Psoas muscle (tissue), 8 donors: ENCODE results near the gene MGLL. TPM values are rescaled to one million over a fixed set of nuclear protein-coding genes. Genes with fewer than 3 reads are reported as not detected.

ENCODE experiments used
- ATAC-seq, 4 donors: fragments of 200-7000 bp; cut with Tn5 transposase; one replicate each; pipeline ENCODE4 v1.9.1; 2020; ENCODE audit warnings: moderate library complexity in 3 of 4, mild to moderate bottlenecking in 2 of 4
- DNase-seq, 2 donors: peaks; one replicate each; pipeline ENCODE4 v3.0.0-alpha.2; 2020
- H3K27ac ChIP-seq: fragments of 200-600 bp; one replicate; pipeline ENCODE4 v1.8.0; 2022
- H3K27me3 ChIP-seq, 3 donors: fragments of 200-600 bp in 1 of 3; one replicate each; pipeline versions ENCODE4 v1.6.1 to v1.8.0; 2013 to 2022; ENCODE audit warnings: low read length in 2 of 3, mild to moderate bottlenecking in 2 of 3, moderate library complexity in 1 of 3; ENCODE audit not compliant: insufficient read depth in 3 of 3
- H3K36me3 ChIP-seq, 2 donors: fragments of 200-600 bp in 1 of 2; one replicate each; pipeline versions ENCODE4 v1.6.1 to v1.8.0; 2013 to 2022; ENCODE audit warnings: low read depth in 1 of 2, mild to moderate bottlenecking in 1 of 2, moderate library complexity in 1 of 2; ENCODE audit not compliant: insufficient read depth in 1 of 2
- H3K4me1 ChIP-seq: fragments of 200-600 bp; one replicate; pipeline ENCODE4 v1.8.0; 2022
- H3K4me3 ChIP-seq: fragments of 200-600 bp; one replicate; pipeline ENCODE4 v1.8.0; 2022; ENCODE audit warnings: mild to moderate bottlenecking
- H3K9me3 ChIP-seq: fragments of 200-600 bp; one replicate; pipeline ENCODE4 v1.8.0; 2022
- WGBS, 3 donors: extraction: QIAGEN DNeasy Blood & Tissue Kit; methylation state at CpG; one replicate each; pipeline versions ENCODE4 v1.1.6 to v1.1.7; 2013; 5-methylcytosine and 5-hydroxymethylcytosine counted together
- intact Hi-C, 2 donors: fragments of 100-400 bp; cut with DNase I; formaldehyde crosslinking; loops; one replicate each; pipeline versions ENCODE4 v1.11.0 to v1.14.2; 2022
- polyA plus RNA-seq, 3 donors: library from polyadenylated mRNA; stranded (reverse); fragments of 200-250 nt; gene quantifications; one replicate each; pipeline ENCODE4 v1.2.3, GENCODE V29; 2013
- total RNA-seq, 4 donors: library from RNA; stranded (reverse); fragmentation: NEBNext Ultra II Directional in 2 of 4; extraction: Animal tissue kit (Norgen Biotek cat#: 25700) in 2 of 4; gene quantifications; one replicate each; pipeline versions ENCODE4 v1.2.1 to v1.2.4, GENCODE V29; 2021 to 2023
- TF ChIP-seq, protein P1 (sequence below): fragments of 200-600 bp; IDR thresholded peaks from one replicate; pipeline ENCODE4 v1.8.0; 2022; ENCODE audit warnings: antibody characterized with exemption
- donor health status: healthy with polysubstance abuse.
- donor health status: DM: no; HTN: no; CAD: no; lungs with moderate emphysema.
- donor health status: Bipolar disorder and iron deficiency.
- donor health status: healthy.
- donor health status: DM: yes; HTN: yes; CAD: no.
- donor health status: DM: no; HTN: no; CAD: no.
- donor health status: DM: no; HTN: no; CAD: no.
- donor health status: DM: yes; HTN: yes; CAD: no.

MGLL gene
- total and polyA plus RNA-seq, 7 donors = 32.8 to 85.6 (median 63.0) TPM

DNA sequence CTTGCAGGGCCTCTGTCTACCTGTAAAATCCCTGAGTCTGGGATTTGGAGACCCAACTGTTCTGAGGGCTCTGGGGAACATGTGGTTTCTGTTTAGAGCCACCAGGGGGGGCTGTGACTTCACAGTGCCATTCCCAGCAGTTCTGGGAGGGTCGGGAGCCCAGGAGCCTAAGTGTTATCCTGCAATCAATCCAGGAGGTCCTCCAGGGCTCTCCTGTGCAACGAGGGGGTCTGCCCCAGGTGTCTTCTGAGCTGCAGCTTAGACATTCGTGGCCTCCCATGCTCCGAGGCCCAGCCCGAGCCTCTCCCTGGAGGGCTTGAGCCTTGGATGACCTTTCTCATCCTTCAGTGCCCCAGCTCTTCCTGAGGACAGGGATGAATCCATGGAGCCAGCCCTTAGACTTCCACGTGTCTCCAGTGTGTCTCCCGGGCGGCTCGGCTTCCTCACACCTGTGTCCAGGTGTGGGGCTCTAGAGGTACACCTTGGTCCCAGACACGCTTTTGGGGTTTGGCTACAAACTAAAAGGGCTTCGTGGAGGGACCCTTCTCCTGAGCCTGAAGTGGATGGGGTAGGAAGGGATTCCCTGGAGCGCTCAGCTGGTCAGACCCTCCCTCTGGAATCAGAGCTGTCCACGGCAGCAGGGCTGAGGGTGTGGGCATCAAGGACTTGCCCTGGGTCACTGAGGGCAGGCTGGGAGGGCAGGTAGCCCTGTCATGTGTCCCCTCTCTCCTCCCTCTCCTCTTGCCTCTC is 169.9 kb downstream of the MGLL start:
- Histone ChIP-seq H3K4me3 (no peak overlapping the region), H3K36me3 (no peaks in the 10 kb centered on the region)
- 54 to 62% (median 55%) methylated on average over 13 of the region's 13 CpGs for WGBS, 3 donors

DNA sequence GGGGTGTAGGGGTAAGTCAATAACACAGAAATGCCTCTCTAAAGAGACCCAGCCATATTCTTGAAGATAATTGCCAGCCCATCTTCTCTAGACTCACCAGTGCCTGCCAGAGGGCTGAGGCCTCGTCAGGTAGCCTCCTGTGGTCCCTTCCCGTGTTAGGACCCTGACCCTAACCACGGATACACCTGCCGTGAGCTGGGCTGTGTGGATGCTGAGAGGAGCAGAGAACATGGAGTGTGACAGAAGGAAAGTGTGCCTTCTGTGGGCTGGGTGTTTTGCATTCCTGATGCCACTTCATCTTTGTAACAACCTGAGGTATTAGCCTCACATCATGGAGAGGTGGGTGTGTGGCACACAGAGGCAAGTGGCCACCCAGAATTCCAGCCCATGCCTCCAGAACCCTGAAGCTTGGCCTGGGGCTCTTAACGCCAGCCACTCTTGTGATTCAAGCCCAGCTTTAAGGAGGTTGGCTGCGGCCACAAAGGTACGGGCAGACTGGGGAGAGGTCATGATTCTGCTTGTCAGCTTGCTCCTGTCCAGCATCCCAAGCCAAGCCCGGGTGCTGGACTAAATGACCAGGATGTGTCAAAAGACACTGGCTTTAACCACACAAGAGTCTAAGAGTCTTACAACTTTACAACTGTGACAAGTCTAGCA is 170.7 kb downstream of the MGLL start:
- Histone ChIP-seq H3K4me1 (no peaks in the 10 kb centered on the region), H3K27ac (no peak overlapping the region), H3K36me3 (no peaks in the 10 kb centered on the region), H3K27me3 (no peaks in the 10 kb centered on the region), H3K4me3 (no peak overlapping the region), H3K9me3 (no peaks in the 10 kb centered on the region)
- no peak for DNase-seq
- TF ChIP-seq, protein P1, sequence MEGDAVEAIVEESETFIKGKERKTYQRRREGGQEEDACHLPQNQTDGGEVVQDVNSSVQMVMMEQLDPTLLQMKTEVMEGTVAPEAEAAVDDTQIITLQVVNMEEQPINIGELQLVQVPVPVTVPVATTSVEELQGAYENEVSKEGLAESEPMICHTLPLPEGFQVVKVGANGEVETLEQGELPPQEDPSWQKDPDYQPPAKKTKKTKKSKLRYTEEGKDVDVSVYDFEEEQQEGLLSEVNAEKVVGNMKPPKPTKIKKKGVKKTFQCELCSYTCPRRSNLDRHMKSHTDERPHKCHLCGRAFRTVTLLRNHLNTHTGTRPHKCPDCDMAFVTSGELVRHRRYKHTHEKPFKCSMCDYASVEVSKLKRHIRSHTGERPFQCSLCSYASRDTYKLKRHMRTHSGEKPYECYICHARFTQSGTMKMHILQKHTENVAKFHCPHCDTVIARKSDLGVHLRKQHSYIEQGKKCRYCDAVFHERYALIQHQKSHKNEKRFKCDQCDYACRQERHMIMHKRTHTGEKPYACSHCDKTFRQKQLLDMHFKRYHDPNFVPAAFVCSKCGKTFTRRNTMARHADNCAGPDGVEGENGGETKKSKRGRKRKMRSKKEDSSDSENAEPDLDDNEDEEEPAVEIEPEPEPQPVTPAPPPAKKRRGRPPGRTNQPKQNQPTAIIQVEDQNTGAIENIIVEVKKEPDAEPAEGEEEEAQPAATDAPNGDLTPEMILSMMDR = no peak
- intact Hi-C loops = loop anchor here (2.0 to 5.0 kb wide), 5 partner anchors 41 to 321 kb away; no protein-coding TSS in a partner anchor
- 77 to 88% (median 85%) methylated on average over 8 of the region's 8 CpGs for WGBS, 3 donors
- ATAC-seq = peak in 2 of 4 donors; percentile 16 to 41

More for the DNA sequence above, 169.9 kb downstream of the MGLL start:
- Histone ChIP-seq H3K27me3 (no peaks in the 10 kb centered on the region), H3K9me3 (no peaks in the 10 kb centered on the region), H3K27ac (no peak overlapping the region), H3K4me1 (no peaks in the 10 kb centered on the region)
- intact Hi-C loops = loop anchor here (2.0 to 5.0 kb wide), 5 partner anchors 40 to 320 kb away; no protein-coding TSS in a partner anchor
- peak; percentile 85 to 97 (median 90) for ATAC-seq
- TF ChIP-seq, protein P1 = peak; percentile 93
- DNase-seq = peak; percentile 58 to 76

GRCh38 chr3:127650236-127650635 is 172.1 kb downstream of the MGLL start:
- no peaks in the 10 kb centered on the region for H3K36me3 ChIP-seq
- no peaks in the 10 kb centered on the region for H3K4me1 ChIP-seq
- TF ChIP-seq, protein P1 = no peak
- H3K9me3 ChIP-seq = no peaks in the 10 kb centered on the region
- intact Hi-C loops = loop anchor here (5.0 kb wide), 2 partner anchors 42 to 322 kb away; no protein-coding TSS in a partner anchor
- 94 to 95% (median 95%) methylated on average over 4 of the region's 4 CpGs for WGBS, 3 donors
- no peak for DNase-seq
- H3K27ac ChIP-seq = no peak overlapping the region
- no peak for ATAC-seq
- no peaks in the 10 kb centered on the region for H3K27me3 ChIP-seq
- H3K4me3 ChIP-seq = no peak overlapping the region

DNA sequence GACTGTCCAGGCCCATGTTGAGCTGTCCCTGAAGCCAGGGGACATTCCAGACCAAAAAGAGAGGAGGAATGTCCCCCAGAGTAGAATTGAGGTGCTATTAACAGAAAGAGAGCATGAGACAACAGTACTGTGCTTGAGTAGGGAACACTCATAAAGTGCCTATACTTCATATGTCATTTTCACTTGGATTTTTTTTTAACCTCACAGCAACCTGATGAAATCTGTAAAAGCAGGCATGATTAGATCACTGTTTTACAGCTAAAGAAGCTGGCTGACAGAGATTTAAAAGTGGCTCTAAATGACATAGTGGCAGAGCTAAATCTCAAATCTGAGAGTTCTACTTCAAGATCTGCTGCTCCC is 174.5 kb downstream of the MGLL start:
- DNase-seq (no peak), ATAC-seq (no peak)
- H3K27me3 ChIP-seq = no peaks in the 10 kb centered on the region
- no peak overlapping the region for H3K27ac ChIP-seq
- H3K4me3 ChIP-seq = no peak overlapping the region
- no peaks in the 10 kb centered on the region for H3K36me3 ChIP-seq
- H3K9me3 ChIP-seq = no peaks in the 10 kb centered on the region
- intact Hi-C loops = loop anchor here in 1 of 2 donors (5.0 kb wide), 1 partner anchor 184 kb away; no protein-coding TSS in a partner anchor
- TF ChIP-seq, protein P1 = no peak
- no peaks in the 10 kb centered on the region for H3K4me1 ChIP-seq
